NB4 (cell line): ENCODE results near the gene ZMYND19.

Experiments used
- POLR2A ChIP-seq: IDR thresholded peaks from 2 replicates; pipeline ENCODE4 v1.6.1; 2011; ENCODE audit warnings: mild to moderate bottlenecking; ENCODE audit not compliant: insufficient read length; ENCODE audit errors: extremely low read depth
- TF ChIP-seq, protein P1 (sequence below): IDR thresholded peaks from one replicate; pipeline ENCODE4 v1.5.1; 2012; ENCODE audit warnings: low read depth, low read length

DNA sequence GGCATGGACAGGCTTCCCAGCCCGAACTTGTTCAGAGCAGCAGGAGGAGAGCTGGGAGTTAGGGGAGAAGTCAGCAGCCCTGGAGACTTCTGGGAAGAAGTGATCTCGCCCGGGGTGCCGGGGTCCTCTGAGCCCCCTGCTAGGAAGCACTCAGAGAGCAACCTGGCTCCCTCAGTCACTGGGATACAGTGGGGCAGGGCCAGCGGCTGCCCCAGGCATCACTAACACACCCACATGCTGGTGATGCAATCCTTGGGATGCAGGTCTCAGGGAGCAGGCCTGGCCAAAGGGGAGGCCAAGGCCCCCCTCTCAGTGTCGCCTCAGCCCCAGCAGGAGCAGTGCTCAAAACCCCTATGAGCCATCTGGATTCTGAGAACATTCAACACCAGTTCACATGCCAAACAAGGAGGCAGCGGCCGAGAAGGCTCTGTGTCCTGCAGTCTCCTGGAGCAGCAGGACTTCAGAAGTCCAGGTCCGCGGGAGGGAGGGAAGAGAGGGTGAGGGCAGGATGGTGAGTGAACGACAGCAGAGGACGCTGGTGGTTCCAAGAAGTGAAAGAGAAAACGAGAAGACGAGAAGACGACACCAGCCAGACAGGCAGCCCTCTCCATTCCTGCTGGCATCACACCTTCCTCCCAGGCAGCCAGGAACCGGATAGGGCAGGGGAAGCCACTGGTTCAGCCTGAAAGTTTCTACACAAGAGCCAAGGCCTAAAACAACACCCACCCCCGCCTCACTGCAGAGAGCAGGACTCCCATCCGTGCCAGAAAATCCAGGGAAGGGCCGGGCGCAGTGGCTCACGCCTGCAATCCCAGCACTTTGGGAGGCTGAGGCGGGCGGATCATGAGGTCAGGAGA, 42.4 kb downstream of the ZMYND19 start:
- TF ChIP-seq, protein P1, sequence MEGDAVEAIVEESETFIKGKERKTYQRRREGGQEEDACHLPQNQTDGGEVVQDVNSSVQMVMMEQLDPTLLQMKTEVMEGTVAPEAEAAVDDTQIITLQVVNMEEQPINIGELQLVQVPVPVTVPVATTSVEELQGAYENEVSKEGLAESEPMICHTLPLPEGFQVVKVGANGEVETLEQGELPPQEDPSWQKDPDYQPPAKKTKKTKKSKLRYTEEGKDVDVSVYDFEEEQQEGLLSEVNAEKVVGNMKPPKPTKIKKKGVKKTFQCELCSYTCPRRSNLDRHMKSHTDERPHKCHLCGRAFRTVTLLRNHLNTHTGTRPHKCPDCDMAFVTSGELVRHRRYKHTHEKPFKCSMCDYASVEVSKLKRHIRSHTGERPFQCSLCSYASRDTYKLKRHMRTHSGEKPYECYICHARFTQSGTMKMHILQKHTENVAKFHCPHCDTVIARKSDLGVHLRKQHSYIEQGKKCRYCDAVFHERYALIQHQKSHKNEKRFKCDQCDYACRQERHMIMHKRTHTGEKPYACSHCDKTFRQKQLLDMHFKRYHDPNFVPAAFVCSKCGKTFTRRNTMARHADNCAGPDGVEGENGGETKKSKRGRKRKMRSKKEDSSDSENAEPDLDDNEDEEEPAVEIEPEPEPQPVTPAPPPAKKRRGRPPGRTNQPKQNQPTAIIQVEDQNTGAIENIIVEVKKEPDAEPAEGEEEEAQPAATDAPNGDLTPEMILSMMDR = no peak
- no peak for TF ChIP-seq POLR2A
